ENCODE measurements around the gene SAA4. TPM values are rescaled to one million over a fixed set of nuclear protein-coding genes. Genes with fewer than 3 reads are reported as not detected.

The SAA4 gene
- total RNA-seq, 1 experiment from 2014 or later, result not detected

- no peaks in the 10 kb centered on the region for H3K4me1 ChIP-seq (ENCODE audit: control insufficient read depth in 1 of 2, insufficient read depth in 2 of 2, low read length in 2 of 2)
- H3K9ac ChIP-seq (ENCODE audit: low read length), result no peak overlapping the region
- no peak overlapping the region for H3K4me2 ChIP-seq (ENCODE audit: low read length)
- H4K20me1 ChIP-seq (ENCODE audit: insufficient read depth), result no peaks in the 10 kb centered on the region
- H3K4me3 ChIP-seq (replicated peaks in 1 of 2; ENCODE audit: low read depth in 1 of 2, low read length in 2 of 2), result no peak overlapping the region
- H3K9me2 ChIP-seq (ENCODE audit: insufficient read depth), result no peaks in the 10 kb centered on the region
- no peak overlapping the region for H2AFZ ChIP-seq (ENCODE audit: low read depth, low read length, poor library complexity, severe bottlenecking)
- H3K9me3 ChIP-seq (ENCODE audit: control insufficient read depth in 1 of 2, insufficient read depth in 1 of 2, low read depth in 1 of 2, low read length in 2 of 2), result no peaks in the 10 kb centered on the region
- no peaks in the 10 kb centered on the region for H3K36me3 ChIP-seq (ENCODE audit: control insufficient read depth in 1 of 2, insufficient read depth in 2 of 2, low read length in 2 of 2)
- CTCF ChIA-PET, result no interaction called here
- intact Hi-C loops (cut with micrococcal nuclease), result no loop called here
- RAD21 ChIA-PET (ENCODE audit: low non-redundant PET in 1 of 2, low total read pairs in 2 of 2, uncharacterized antibody in 2 of 2, unreplicated experiment in 2 of 2), result no interaction called here
- TF ChIP-seq ZBTB33 (IDR thresholded peaks at IDR 0.05; ENCODE audit: extremely low read depth, insufficient replicate concordance, low read length) (no peak), EZH2phosphoT487 (IDR thresholded peaks at IDR 0.05; ENCODE audit: borderline replicate concordance) (no peak), ELF1 (IDR thresholded peaks at IDR 0.05; ENCODE audit: borderline replicate concordance, low read depth) (no peak), TCF7L2 (IDR thresholded peaks at IDR 0.05; ENCODE audit: borderline replicate concordance, extremely low read depth, insufficient read depth, insufficient read length) (no peak), SRF (IDR thresholded peaks at IDR 0.05; ENCODE audit: low read depth) (no peak), JUND (IDR thresholded peaks at IDR 0.05) (no peak), FOSL1 (IDR thresholded peaks at IDR 0.05; ENCODE audit: low read depth) (no peak), ZNF274 (IDR thresholded peaks at IDR 0.05; ENCODE audit: low read depth, low read length) (no peak), ZFX (IDR thresholded peaks at IDR 0.05) (no peak), POLR2AphosphoS5 (IDR thresholded peaks at IDR 0.05; ENCODE audit: low read depth, low read length) (no peak), SP1 (IDR thresholded peaks at IDR 0.05; ENCODE audit: low read depth) (no peak)
- POLR2A ChIA-PET, result no interaction called here
- no peaks in the 10 kb centered on the region for H3K79me2 ChIP-seq (ENCODE audit: insufficient read depth, low read length)
- no peak overlapping the region for H3K27ac ChIP-seq (ENCODE audit: low read depth, low read length)
- DNase-seq (ENCODE audit: low read depth, low spot score) (no peak), ATAC-seq (no peak)
- H3K27me3 ChIP-seq (ENCODE audit: insufficient read depth, low read length), result no peaks in the 10 kb centered on the region
- no TSS peak for BruUV-seq (replicated peaks)
Observed at GRCh38 chr11:18254781-18255361, 18.3 kb upstream of the SAA4 start.

All from HCT116 (cell line).